Measurements from ENCODE around the gene CFAP54.

GRCh38 chr12:96514328-96514727, 25.0 kb downstream of the CFAP54 start:
- TF ChIP-seq CTCF (conservative IDR thresholded peaks at IDR 0.05 in 1 of 2, IDR thresholded peaks at IDR 0.05 in 1 of 2; ENCODE audit: low read depth in 1 of 2, low read length in 2 of 2) = no peak
- no peak for TF ChIP-seq EZH2 (IDR thresholded peaks at IDR 0.05; ENCODE audit: low read length, missing control alignments)

All from fibroblast of lung (primary cell).